ENCODE measurements around the gene ECI2. TPM values are rescaled to one million over a fixed set of nuclear protein-coding genes. Genes with fewer than 3 reads are reported as not detected.

The ECI2 gene, protein sequence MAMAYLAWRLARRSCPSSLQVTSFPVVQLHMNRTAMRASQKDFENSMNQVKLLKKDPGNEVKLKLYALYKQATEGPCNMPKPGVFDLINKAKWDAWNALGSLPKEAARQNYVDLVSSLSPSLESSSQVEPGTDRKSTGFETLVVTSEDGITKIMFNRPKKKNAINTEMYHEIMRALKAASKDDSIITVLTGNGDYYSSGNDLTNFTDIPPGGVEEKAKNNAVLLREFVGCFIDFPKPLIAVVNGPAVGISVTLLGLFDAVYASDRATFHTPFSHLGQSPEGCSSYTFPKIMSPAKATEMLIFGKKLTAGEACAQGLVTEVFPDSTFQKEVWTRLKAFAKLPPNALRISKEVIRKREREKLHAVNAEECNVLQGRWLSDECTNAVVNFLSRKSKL
- 53.7 to 74.3 TPM (median 55.9 TPM) in 5 replicates for total RNA-seq (2022; extraction: Qiagen RNA extraction; ENCODE audit: low read depth)

DNA sequence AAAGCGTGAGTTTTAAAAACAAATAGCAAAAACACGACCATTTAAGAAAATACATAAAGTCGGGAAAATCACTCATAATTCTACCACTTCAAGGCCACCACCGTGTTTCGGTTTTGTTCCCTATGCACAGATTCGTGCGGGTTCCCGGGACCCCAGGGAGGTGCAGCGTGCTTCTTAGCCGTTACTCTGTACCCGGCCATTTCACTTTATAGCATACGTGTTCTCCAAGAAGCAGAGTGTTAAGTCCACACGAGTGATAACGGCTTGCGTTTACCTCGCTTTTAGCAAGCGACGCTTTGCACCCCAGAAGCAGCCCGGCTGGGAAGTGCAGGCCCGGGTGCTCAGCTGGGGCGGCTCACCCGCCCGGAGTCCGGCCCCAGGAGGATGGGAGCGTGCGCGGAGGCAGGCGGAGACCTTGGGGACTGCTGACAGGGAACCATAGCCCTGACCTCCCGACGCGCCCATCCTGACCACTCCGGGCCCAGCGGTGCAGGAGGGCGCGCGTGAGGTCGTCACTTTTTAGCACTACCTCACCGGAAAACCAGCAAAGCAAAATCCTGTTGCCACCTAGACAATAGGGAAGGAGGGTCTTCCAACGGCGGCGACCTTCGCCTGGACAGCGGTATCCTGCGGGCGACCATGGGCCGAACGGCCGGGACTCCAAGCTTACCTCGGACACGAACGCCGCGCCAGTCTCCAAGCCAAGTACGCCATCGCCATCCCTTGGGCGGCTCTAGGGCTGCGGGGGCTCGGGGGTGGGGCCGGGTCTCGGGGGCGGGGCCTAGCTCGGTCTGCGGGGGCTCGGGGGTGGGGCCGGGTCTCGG lies at the start of gene ECI2:
ECI2 (minus strand) TSS at position 735 of the 824 bp plus-strand sequence; CDS start at position 720, 15 bp downstream.

DNA sequence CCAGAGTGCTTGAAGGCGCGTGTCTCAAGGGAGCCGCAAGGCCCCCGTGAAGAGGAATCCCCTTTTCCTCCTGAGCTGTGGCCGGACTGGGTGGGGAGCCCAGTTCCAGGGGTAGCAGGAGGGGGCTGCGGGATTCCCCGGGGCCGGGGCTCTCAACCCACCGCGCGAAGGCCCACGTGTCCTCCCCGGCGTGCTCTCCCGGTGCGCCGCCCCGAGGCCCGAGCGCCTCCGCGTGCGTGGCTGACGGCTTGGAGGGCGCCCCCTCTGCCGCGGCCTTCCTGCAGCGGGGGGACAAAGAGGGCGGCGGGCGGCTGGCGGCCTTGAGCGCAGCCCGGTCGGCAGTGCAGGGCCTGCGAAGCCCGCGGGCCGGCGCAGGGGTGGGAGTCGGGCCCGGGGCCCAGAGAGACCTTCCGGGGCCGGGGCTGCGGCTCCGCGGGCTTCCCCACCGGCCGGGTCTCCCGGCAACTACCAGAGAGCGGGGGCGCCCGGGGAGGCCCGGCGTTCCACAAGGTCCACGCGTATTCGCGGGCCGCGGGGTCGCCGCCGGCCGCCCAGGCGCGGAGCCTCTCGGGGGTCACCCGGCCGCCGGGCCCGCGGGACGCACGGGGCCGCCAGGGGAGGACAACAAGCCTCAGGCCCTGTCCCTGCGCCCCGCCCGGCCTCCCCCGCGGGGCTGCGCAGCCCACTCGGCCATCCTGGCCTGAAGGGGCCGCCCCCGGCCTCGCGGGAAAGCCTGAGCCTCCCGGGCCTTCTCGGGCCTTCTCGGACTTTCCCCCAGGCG lies 56.5 kb downstream of the ECI2 start, which contains the start of gene FAM217A:
FAM217A (minus strand) TSS at position 447 of the 781 bp plus-strand sequence. CDS start 1,723 bp downstream, outside the sequence.

Other genes starting within 250 kb of the ECI2 start
- gene FAM217A, start 56.4 kb downstream of the ECI2 start, total RNA-seq (2022; extraction: Qiagen RNA extraction; ENCODE audit: low read depth), result not detected in 5 replicates